Endothelial cell (in vitro differentiated cells): ENCODE results near the gene CXADR. TPM values are rescaled to one million over a fixed set of nuclear protein-coding genes. Genes with fewer than 3 reads are reported as not detected.

ENCODE experiments used
- DNase-seq: peaks from one replicate; pipeline ENCODE4 v3.0.0; 2021; ENCODE audit warnings: low spot score
- H3K27ac Mint-ChIP-seq: one replicate; pipeline ENCODE4 v1.8.0; 2021; ENCODE audit warnings: mixed read lengths, inconsistent platforms; ENCODE audit not compliant: unreplicated experiment
- H3K27me3 Mint-ChIP-seq: one replicate; pipeline ENCODE4 v1.8.0; 2021; ENCODE audit warnings: mild to moderate bottlenecking, moderate library complexity, mixed read lengths, inconsistent platforms; ENCODE audit not compliant: unreplicated experiment
- H3K36me3 Mint-ChIP-seq: one replicate; pipeline ENCODE4 v1.8.0; 2021; ENCODE audit warnings: mild to moderate bottlenecking, low read depth, mixed read lengths, inconsistent platforms; ENCODE audit not compliant: unreplicated experiment
- H3K4me1 Mint-ChIP-seq: one replicate; pipeline ENCODE4 v1.8.0; 2021; ENCODE audit warnings: mild to moderate bottlenecking, mixed read lengths, inconsistent platforms; ENCODE audit not compliant: unreplicated experiment
- H3K4me3 Mint-ChIP-seq: one replicate; pipeline ENCODE4 v1.8.0; 2021; ENCODE audit warnings: mild to moderate bottlenecking, mixed read lengths, inconsistent platforms; ENCODE audit not compliant: unreplicated experiment
- H3K9me3 Mint-ChIP-seq: one replicate; pipeline ENCODE4 v1.8.0; 2021; ENCODE audit warnings: mixed read lengths, inconsistent platforms; ENCODE audit not compliant: unreplicated experiment
- CTCF ChIP-seq: fragments of 200-600 bp; sonication (generic); IDR thresholded peaks from one replicate; pipeline ENCODE4 v1.5.0; 2021; ENCODE audit warnings: antibody characterized with exemption; ENCODE audit not compliant: unreplicated experiment
- total RNA-seq: library from RNA; stranded (reverse); fragmentation: NEBNext Ultra II Directional; extraction: Animal tissue kit (Norgen Biotek cat#: 25700); gene quantifications from one replicate; pipeline ENCODE4 v1.2.1, GENCODE V29; 2021; ENCODE audit not compliant: unreplicated experiment

Gene CXADR
- total RNA-seq, 1 donor from 2014 or later: 19.4 TPM

GRCh38 chr21:17578162-17578561 is 65.3 kb downstream of the CXADR start:
- H3K27me3 Mint-ChIP-seq: peaks cover 4% of the 10 kb centered on the region
- DNase-seq: no peak
- H3K27ac Mint-ChIP-seq: no peak overlapping the region
- no peaks in the 10 kb centered on the region for H3K4me1 Mint-ChIP-seq
- no peaks in the 10 kb centered on the region for H3K36me3 Mint-ChIP-seq
- H3K4me3 Mint-ChIP-seq: no peak overlapping the region
- TF ChIP-seq CTCF: no peak
- H3K9me3 Mint-ChIP-seq: no peaks in the 10 kb centered on the region

- no peak for TF ChIP-seq CTCF
Observed at GRCh38 chr21:17578876-17579275, 66.0 kb downstream of the CXADR start.

GRCh38 chr21:17580319-17580718 is 67.5 kb downstream of the CXADR start:
- H3K4me1 Mint-ChIP-seq: no peaks in the 10 kb centered on the region
- no peak for DNase-seq
- no peak for TF ChIP-seq CTCF
- peaks cover 4% of the 10 kb centered on the region for H3K27me3 Mint-ChIP-seq
- H3K4me3 Mint-ChIP-seq: no peak overlapping the region
- H3K27ac Mint-ChIP-seq: no peak overlapping the region
- H3K9me3 Mint-ChIP-seq: no peaks in the 10 kb centered on the region
- no peaks in the 10 kb centered on the region for H3K36me3 Mint-ChIP-seq

More at GRCh38 chr21:17578876-17579275, 66.0 kb downstream of the CXADR start:
- Mint-ChIP-seq H3K4me1 (no peaks in the 10 kb centered on the region), H3K4me3 (no peak overlapping the region), H3K27me3 (peaks cover 4% of the 10 kb centered on the region), H3K36me3 (no peaks in the 10 kb centered on the region), H3K27ac (no peak overlapping the region), H3K9me3 (no peaks in the 10 kb centered on the region)
- DNase-seq: no peak

- Mint-ChIP-seq H3K4me3 (no peak overlapping the region), H3K36me3 (no peaks in the 10 kb centered on the region), H3K9me3 (no peaks in the 10 kb centered on the region), H3K27ac (no peak overlapping the region), H3K4me1 (no peaks in the 10 kb centered on the region), H3K27me3 (peaks cover 1% of the 10 kb centered on the region)
- no peak for TF ChIP-seq CTCF
- DNase-seq: no peak
Observed at GRCh38 chr21:17583898-17584297, 71.1 kb downstream of the CXADR start.

- no peak for DNase-seq
- no peaks in the 10 kb centered on the region for H3K4me1 Mint-ChIP-seq
- no peaks in the 10 kb centered on the region for H3K36me3 Mint-ChIP-seq
- TF ChIP-seq CTCF: peak; percentile 71
- no peak overlapping the region for H3K27ac Mint-ChIP-seq
- no peaks in the 10 kb centered on the region for H3K9me3 Mint-ChIP-seq
- H3K4me3 Mint-ChIP-seq: no peak overlapping the region
- peaks cover 1% of the 10 kb centered on the region for H3K27me3 Mint-ChIP-seq
Observed at GRCh38 chr21:17585875-17586450, 73.1 kb downstream of the CXADR start.
